Measurements from ENCODE around the gene MAST2.

Gene MAST2

GRCh38 chr1:46005594-46005993, 202.2 kb downstream of the MAST2 start:
- Mint-ChIP-seq H3K27me3 (no peaks in the 10 kb centered on the region), H3K27ac (no peak overlapping the region), H3K9me3 (ENCODE audit: low read depth) (no peaks in the 10 kb centered on the region), H3K4me1 (ENCODE audit: low read depth) (no peaks in the 10 kb centered on the region), H3K4me3 (no peak overlapping the region), H3K36me3 (peaks cover 32% of the 10 kb centered on the region)

GRCh38 chr1:46008585-46008984, 205.2 kb downstream of the MAST2 start:
- Mint-ChIP-seq H3K27ac (no peak overlapping the region), H3K27me3 (no peaks in the 10 kb centered on the region), H3K36me3 (peaks cover 34% of the 10 kb centered on the region), H3K4me1 (ENCODE audit: low read depth) (no peaks in the 10 kb centered on the region), H3K9me3 (ENCODE audit: low read depth) (no peaks in the 10 kb centered on the region), H3K4me3 (no peak overlapping the region)

GRCh38 chr1:46010611-46011010, 207.2 kb downstream of the MAST2 start:
- Mint-ChIP-seq H3K4me3 (no peak overlapping the region), H3K27me3 (no peaks in the 10 kb centered on the region), H3K9me3 (ENCODE audit: low read depth) (no peaks in the 10 kb centered on the region), H3K36me3 (peaks cover 27% of the 10 kb centered on the region), H3K4me1 (ENCODE audit: low read depth) (no peaks in the 10 kb centered on the region), H3K27ac (no peak overlapping the region)

GRCh38 chr1:46011121-46011695, 207.8 kb downstream of the MAST2 start:
- Mint-ChIP-seq H3K36me3 (peaks cover 25% of the 10 kb centered on the region), H3K4me1 (ENCODE audit: low read depth) (no peaks in the 10 kb centered on the region), H3K4me3 (no peak overlapping the region), H3K27me3 (no peaks in the 10 kb centered on the region), H3K9me3 (ENCODE audit: low read depth) (no peaks in the 10 kb centered on the region), H3K27ac (no peak overlapping the region)

GRCh38 chr1:46012236-46012635, 208.8 kb downstream of the MAST2 start:
- no peaks in the 10 kb centered on the region for H3K27me3 Mint-ChIP-seq
- no peaks in the 10 kb centered on the region for H3K4me1 Mint-ChIP-seq (ENCODE audit: low read depth)
- H3K27ac Mint-ChIP-seq = no peak overlapping the region
- H3K36me3 Mint-ChIP-seq = peaks cover 17% of the 10 kb centered on the region
- H3K9me3 Mint-ChIP-seq (ENCODE audit: low read depth) = no peaks in the 10 kb centered on the region
- no peak overlapping the region for H3K4me3 Mint-ChIP-seq

- no peak overlapping the region for H3K4me3 Mint-ChIP-seq
- H3K4me1 Mint-ChIP-seq (ENCODE audit: low read depth) = no peaks in the 10 kb centered on the region
- H3K9me3 Mint-ChIP-seq (ENCODE audit: low read depth) = no peaks in the 10 kb centered on the region
- H3K36me3 Mint-ChIP-seq = peaks cover 11% of the 10 kb centered on the region
- H3K27me3 Mint-ChIP-seq = no peaks in the 10 kb centered on the region
- no peak overlapping the region for H3K27ac Mint-ChIP-seq
Observed at GRCh38 chr1:46013581-46013980, 210.2 kb downstream of the MAST2 start.

- Mint-ChIP-seq H3K27ac (no peak overlapping the region), H3K4me3 (no peak overlapping the region), H3K4me1 (ENCODE audit: low read depth) (no peaks in the 10 kb centered on the region), H3K36me3 (no peaks in the 10 kb centered on the region), H3K27me3 (no peaks in the 10 kb centered on the region), H3K9me3 (ENCODE audit: low read depth) (no peaks in the 10 kb centered on the region)
Observed at GRCh38 chr1:46017876-46018503, 214.6 kb downstream of the MAST2 start.

GRCh38 chr1:46019348-46019747, 215.9 kb downstream of the MAST2 start:
- H3K36me3 Mint-ChIP-seq = peaks cover 5% of the 10 kb centered on the region
- H3K27me3 Mint-ChIP-seq = no peaks in the 10 kb centered on the region
- no peak overlapping the region for H3K27ac Mint-ChIP-seq
- no peaks in the 10 kb centered on the region for H3K4me1 Mint-ChIP-seq (ENCODE audit: low read depth)
- no peaks in the 10 kb centered on the region for H3K9me3 Mint-ChIP-seq (ENCODE audit: low read depth)
- H3K4me3 Mint-ChIP-seq = no peak overlapping the region

GRCh38 chr1:46020010-46020409, 216.6 kb downstream of the MAST2 start:
- H3K27ac Mint-ChIP-seq = no peak overlapping the region
- no peaks in the 10 kb centered on the region for H3K4me1 Mint-ChIP-seq (ENCODE audit: low read depth)
- no peak overlapping the region for H3K4me3 Mint-ChIP-seq
- no peaks in the 10 kb centered on the region for H3K27me3 Mint-ChIP-seq
- peaks cover 9% of the 10 kb centered on the region for H3K36me3 Mint-ChIP-seq
- H3K9me3 Mint-ChIP-seq (ENCODE audit: low read depth) = no peaks in the 10 kb centered on the region

- Mint-ChIP-seq H3K4me1 (ENCODE audit: low read depth) (no peaks in the 10 kb centered on the region), H3K27ac (no peak overlapping the region), H3K36me3 (peaks cover 9% of the 10 kb centered on the region), H3K27me3 (no peaks in the 10 kb centered on the region), H3K9me3 (ENCODE audit: low read depth) (no peaks in the 10 kb centered on the region), H3K4me3 (no peak overlapping the region)
Observed at GRCh38 chr1:46021046-46021996, 217.9 kb downstream of the MAST2 start.

GRCh38 chr1:46026531-46026930, 223.1 kb downstream of the MAST2 start:
- Mint-ChIP-seq H3K27me3 (no peaks in the 10 kb centered on the region), H3K36me3 (peaks cover 9% of the 10 kb centered on the region), H3K9me3 (ENCODE audit: low read depth) (no peaks in the 10 kb centered on the region), H3K4me1 (ENCODE audit: low read depth) (no peaks in the 10 kb centered on the region), H3K4me3 (no peak overlapping the region), H3K27ac (no peak overlapping the region)

- H3K36me3 Mint-ChIP-seq = peaks cover 9% of the 10 kb centered on the region
- H3K4me3 Mint-ChIP-seq = no peak overlapping the region
- H3K4me1 Mint-ChIP-seq (ENCODE audit: low read depth) = no peaks in the 10 kb centered on the region
- no peak overlapping the region for H3K27ac Mint-ChIP-seq
- H3K27me3 Mint-ChIP-seq = no peaks in the 10 kb centered on the region
- H3K9me3 Mint-ChIP-seq (ENCODE audit: low read depth) = no peaks in the 10 kb centered on the region
Observed at GRCh38 chr1:46027788-46028573, 224.6 kb downstream of the MAST2 start.

GRCh38 chr1:46030074-46030870, 226.9 kb downstream of the MAST2 start:
- Mint-ChIP-seq H3K36me3 (no peaks in the 10 kb centered on the region), H3K4me1 (ENCODE audit: low read depth) (no peaks in the 10 kb centered on the region), H3K9me3 (ENCODE audit: low read depth) (no peaks in the 10 kb centered on the region), H3K4me3 (no peak overlapping the region), H3K27ac (no peak overlapping the region), H3K27me3 (no peaks in the 10 kb centered on the region)

All from activated naive CD8-positive, alpha-beta T cell (primary cell).